NCI-H187 treated with DMSO at 0.1 percent for 48 hours (cell line): ENCODE results near the gene ARNT2.
"Not testable (repeated sequence)": the region's sequence is repeated elsewhere in the genome, so short reads cannot be mapped to it uniquely, and the experiment has no call there.

Experiments used
- DNase-seq: peaks from one replicate; lab custom pipeline; 2025; lab: John Stamatoyannopoulos, UW

ARNT2 gene

DNA sequence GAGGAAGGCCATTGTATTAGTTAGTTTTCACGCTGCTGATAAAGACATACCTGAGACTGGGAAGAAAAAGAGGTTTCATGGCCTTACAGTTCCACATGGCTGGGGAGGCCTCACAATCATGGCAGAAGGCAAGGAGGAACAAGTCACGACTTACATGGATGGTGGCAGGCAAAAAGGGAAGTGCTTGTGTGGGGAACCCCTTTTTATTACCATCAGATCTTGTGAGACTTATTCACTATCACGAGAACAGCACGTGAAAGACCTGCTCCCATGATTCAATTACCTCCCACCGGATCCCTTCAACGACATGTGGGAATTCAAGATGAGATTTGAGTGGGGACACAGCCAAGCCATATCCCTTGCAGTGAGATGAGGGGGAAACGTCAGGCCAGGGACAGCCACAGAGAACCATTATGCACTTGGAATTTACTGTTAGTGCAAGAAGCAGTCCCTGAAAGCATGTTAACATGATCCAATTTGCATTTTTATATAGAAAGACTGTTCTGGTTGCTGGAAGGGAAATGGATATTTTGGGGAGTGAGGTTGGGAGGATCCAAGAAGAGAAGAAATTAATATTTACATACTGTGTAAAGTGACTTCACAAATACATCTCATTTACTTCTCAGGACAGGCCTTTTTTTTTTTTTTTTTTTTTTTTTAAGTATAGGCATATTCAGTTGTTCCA lies 87.1 kb downstream of the ARNT2 start:
- no peak for DNase-seq

DNA sequence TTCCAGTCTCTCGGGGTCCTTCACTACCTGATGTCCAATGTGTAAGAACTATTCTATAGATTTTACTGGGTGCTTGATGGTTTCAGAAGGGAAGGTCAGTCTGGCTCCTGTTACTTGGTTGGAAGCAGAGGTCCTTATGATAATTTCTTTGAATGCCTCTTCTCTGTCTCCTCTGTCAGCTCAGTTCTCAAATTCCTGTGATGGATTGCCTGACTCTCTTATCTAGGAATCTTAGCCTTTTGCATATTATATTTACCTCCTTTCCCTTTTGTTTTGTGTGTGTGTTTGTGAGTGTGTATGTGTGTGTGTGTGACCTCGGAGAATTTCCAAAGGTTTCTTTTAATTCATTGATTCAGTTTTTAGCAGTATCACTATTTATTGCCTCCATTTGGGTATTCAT lies 88.2 kb downstream of the ARNT2 start:
- no peak for DNase-seq

DNA sequence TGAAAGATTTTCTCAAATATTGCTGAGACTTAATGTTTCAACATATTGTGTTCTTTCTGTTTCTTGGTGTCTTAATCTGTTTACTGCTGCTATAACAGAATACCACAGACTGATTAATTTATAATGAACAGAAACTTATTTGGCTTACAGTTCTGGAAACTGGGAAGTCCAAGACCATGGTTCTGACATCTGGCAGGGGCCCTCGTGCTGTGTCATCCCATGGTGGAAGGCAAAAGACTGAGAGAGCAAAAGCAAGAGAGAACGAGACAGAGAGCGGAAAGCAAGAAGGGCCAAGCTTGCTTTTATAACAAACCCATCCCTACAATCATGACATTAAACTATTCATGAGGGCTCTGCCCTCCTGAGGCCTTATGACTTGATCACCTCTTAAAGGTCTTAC lies 88.7 kb downstream of the ARNT2 start:
- DNase-seq: no peak

DNA sequence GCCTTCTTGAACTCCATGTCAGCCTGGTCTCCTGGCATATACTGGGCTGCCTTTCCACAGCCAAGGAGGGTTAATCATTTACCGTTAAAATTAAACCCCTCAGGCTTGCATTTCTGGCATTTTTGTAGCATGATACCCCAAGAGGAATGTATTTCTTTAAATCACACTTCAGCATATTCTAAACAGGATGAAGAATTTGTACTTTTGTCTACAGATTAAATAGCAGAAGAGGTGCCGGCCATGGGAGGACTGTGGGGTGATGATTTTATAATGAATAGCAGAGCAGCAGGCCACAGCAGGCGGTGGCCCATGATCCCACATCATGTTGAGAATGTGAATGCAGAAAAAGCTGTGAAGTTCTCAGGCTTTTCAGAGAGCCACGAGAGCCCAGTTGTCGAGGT lies 90.2 kb downstream of the ARNT2 start:
- no peak for DNase-seq

DNA sequence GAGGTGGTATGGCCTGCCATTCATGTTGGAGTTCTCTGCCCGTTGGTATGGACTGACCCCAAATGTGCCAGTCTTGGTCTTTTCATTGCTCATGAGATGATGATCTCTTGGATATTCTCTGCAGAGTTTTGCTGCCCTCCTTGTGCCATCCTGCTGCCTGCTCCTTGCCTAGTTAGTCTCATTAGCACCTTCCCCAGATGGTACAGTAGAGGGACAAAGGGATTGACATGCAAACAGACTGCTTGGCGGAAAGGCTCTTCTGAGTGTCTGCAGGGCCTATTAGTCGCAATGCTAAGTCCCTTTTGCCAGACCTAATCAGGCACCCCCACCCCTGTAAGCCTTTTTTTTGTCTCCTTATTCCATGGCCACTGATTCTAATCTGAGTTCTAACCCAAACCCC lies 90.6 kb downstream of the ARNT2 start:
- no peak for DNase-seq

DNA sequence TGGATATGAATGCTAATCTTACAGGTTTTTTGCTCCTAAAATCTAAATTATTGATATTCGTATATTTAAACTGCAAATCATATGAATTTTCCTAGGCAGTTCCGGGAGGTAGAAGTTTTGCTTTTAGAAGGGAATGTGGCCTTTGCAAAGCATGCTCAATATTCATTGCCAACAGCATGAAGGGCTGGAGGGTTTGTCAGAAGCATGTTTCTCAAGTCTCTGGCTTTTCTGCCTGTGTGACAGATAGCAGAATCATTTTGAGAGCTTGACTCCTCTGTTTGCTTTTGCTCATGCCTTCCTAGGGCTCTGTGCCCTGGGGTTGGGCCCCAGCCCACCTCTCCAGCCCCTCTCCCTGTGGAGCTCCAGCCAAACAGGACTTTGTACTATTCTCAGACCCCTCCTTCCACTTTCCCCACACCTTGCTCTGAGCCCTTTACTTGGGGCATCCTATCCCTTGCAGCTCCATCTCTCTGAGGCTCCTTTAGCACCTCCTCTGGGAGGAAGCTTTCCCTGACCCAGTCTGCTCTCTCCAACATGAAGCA lies 91.3 kb downstream of the ARNT2 start:
- no peak for DNase-seq

DNA sequence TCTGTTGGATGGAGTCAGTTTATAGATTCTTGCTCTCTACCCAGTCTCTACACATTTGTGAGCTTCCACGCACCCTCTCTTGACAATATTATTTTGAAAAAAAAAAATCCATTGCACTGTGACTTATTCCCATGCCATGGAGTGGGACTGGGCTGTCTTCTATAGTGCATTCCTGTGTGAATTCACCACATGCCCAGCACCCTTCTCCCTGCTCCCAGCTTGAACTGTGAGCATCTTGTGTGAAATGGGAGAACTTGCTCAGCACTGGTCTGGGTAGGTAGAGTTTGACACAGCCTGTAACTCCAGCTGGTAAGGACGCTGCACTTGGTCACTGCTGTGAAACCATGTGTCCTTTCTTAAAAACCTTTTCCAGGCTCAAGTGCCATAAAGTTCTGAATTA lies 91.9 kb downstream of the ARNT2 start:
- DNase-seq: no peak

DNA sequence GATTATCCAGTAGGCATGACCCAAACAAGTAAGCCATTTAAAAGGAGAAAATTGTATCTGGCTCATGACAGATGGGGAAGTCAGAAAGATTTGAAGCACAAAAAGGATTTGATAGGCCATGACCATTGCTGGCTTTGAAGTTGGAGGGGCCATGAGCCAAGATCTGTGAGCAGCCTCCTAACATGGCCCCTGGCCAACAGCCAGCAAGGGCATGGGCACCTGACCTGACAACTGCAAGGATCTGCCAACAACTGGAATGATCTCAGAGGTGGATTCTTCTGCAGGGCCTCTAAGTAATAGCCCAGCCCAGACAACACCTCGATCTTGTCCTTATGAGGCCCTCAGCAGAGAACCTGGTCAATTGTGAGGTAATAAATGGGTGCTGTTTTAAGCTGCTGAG lies 93.0 kb downstream of the ARNT2 start:
- DNase-seq: no peak

DNA sequence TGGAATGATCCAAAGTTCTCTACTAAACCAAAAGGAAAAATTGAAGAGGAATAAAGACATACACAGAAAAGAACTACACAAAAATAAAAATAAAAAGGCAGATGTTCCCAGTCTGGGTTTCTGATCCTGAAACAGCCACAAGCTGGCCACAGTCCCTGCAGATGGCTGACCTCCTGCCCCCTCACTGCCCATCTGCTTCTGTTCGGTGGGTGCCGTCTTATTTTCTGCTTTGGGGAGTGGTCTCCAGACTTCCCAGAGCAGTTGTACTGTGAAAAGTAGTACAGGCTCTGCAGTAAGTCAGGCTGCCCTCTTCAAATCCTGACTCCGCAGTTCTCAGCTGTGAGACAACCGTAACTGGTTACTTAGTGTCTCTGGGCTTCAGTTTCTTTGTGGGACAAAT lies 94.5 kb downstream of the ARNT2 start:
- no peak for DNase-seq

DNA sequence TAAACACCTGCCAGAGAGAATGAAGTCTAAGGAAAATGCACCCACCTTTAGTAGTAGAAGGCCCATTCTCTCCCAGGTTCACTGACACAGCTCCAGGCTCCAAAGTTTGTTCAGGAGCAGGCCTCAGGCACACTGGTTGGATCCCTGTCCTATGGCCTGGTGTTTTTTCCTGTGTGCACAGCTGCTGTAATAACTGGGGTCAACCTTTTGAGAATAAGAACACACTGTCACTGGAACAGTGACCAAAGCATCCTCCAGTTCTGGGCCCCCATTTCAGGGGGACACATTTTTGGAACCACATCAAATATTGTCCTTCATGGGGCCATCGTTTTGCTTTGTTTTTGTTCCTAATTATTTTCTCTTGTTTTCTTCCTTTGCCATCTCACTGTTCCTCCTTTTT lies 95.8 kb downstream of the ARNT2 start:
- DNase-seq: no peak

DNA sequence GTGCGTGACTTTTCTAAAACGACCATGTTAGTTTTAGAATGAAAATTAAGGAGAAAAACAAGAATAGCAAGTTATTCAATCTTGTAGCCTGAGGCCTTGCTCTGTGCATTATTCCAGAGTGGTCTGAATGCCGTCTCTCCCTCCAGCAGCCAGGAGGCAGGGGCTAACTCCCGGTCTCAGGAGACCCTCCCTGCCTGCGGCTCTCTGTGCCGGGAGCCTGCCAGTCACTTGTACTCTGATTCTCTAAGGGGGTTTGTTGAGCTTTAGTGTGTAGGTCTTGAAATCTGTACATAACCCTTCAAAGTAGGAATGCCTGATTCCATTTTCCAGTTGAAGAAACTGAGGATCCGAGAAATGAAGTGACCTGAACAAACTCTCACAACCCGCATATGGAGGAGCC lies 97.3 kb downstream of the ARNT2 start:
- DNase-seq: no peak

DNA sequence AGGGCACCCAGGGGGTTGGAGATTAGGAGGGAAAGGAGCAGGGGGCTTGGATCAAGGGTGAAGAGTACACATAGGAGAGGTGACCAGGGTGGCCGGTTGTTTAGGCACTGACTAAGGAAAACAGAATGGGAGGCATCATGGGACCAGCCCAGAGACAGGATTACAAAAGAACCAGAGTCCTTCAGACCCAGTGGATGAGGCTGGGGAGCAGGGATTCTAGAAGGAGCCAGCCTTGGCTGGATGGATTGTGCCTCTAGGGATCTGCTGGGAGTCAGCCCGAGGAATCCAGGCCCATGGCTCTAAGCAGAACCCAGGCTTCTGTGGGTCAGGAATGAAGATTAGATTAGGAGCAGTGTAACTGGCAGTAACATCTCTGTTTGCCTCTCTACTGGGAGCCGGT lies 98.6 kb downstream of the ARNT2 start:
- DNase-seq: no peak

DNA sequence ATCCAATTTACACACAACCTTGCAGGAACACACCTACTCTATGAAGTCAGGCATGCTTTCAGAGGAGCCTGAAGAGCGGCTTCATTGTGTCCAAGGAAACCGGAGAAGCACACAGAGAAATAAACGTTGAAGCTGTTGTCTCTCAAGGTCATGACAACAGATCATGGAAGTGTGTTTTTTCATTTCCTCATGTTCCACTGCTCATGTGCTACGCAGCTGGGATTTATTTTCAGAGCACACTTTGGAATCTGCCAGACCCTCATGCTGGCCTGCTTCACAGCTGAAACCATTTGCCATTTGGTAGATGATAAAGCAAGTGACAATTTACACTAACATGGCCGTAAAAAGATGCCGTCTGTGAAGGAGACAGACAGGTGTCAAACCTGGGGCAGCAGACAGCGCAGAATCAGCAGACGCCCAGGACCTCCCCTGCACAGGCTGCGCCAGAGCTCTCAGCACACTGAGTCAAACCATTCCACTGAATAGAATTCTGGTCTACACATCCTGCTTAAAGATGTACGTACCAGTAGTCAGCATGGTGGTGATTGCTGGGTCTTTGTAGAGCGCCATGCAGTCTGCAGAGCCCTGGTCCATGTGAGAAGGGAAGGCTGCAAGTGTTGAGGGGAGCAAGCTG lies 99.3 kb downstream of the ARNT2 start:
- DNase-seq: no peak

DNA sequence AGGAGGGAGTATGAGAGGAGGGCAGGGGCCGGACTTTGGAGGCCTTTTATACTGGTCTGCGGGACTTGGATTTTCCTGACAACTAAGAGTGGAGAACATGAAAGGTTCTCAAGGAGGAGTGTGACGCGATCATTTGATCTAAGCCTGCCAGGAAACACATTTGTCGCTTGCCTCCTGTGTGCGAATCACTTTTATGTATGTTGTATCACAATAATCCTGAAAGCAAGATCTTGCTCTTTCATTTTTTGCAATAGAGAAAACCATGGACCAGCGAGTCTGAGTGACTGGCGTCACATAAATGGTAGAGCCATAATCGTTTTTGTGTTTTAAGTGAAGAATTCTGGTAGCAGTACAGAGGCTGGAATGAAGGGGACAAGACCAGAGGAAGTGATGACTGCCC lies 100.7 kb downstream of the ARNT2 start:
- DNase-seq: no peak

DNA sequence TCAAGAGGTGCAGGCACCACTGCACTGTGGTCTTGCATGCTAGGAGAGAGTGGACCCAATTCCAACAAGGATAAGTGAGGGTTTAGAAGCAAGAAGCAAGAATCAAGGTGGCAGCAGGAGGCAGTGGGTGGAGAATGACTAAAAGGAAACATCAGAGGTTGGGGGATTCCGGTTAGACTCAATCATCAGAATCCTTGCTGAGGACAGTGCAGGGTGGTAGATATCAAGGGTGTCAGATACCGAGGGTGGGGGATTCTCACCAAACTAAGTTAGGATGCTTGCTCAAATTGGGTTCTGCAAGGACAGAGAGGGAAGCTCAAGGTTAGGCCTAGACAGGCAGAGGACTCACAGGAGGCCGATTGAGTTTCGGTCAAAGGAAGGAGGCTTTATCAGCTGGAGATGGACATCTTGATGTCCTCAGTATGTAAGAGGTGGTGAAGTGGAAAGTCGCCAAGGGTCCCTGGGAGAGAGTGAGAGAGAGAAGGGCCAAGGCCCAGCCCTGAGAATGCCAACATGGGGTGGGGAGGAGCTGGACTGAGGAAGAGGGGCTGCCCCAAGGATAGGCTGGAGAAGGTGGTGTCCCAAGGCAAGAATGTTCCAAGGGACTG lies 102.2 kb downstream of the ARNT2 start:
- DNase-seq: no peak

DNA sequence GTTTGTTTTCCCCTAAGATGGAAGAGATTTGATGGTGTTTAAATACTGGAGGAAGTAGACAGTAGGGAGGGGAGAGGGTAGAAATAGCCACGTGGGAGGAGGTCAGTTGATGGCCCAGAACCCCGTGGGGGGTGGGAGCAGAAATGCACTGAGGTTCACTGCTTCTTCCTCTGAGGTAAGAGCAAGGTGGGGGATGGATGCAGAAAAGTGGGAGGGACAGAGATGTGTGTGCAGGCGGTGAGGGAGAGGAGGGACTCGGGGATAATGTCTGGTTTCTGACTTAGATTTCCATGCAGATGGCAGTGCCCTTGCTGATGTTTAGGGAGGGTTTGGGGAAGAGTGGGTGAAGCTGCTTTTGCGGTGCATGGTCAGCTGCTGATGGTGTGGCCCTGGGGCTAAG lies 102.9 kb downstream of the ARNT2 start:
- DNase-seq: no peak

DNA sequence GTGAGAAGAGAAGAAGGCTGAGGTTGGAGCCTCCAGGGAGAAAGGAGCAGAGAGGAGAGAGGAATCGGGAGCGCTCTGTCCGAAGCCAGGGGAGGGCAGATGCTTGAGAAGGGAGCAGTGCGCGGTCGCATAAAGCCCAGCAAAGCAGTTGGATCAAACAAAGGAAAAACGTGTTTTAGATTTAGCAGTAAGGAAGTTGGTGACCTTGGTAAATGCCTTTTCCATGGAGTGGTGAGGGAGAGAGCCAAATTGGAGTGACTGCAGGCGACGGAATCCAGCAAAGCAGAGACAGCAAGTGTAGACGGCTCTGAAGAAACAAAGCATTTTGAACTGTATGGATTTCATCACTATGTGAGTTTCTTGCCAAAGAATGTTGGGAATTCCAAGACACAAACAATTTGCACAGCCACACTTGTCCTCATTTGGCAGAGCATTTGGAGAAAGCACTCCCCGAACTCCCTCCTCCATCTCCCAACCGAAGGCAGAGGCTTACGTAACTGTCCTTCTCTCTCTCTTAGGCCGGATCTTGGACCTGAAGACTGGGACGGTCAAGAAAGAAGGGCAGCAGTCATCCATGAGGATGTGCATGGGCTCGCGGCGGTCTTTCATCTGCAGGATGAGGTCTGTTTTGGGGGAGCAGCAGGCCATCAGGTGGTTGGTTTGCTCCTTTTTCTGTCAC lies 103.6 kb downstream of the ARNT2 start:
- no peak for DNase-seq

DNA sequence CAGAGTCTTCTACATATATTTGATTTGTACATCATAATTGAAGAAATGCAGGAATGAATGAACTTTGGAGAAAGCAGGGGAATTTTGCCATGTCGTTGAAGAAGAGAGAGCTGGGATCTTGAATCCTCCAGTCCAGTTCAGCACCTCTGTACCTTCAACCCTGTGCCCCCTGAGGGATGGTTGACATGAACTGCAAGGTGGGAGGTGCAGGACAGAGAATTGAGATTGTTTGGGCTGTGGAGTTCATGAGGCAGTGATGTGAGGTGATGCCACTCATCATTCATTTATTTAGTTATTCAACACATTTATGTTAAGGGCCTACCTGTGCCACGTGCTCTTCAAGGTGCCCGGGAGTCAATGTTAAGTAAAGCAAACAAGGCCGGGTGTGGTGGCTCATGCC lies 104.6 kb downstream of the ARNT2 start:
- DNase-seq: no peak

DNA sequence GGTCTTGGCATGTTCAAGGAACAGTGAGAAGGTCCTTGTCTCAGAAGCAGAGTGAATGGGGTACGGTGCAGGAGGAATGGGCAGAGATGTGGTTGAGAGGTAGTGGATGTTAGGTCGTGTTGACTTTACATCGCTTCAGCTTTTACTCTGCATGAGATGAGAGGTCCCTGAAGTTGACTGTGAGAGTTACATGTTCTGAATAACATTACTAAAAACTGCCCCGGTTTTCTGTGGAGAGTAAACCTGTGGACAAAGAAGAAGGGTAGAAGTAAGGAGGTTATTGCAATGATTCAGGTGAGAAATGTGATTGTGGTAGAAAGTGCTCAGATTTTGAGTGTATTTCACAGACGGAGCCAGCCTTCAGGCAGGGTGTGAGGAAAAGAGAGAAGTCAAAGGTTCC lies 105.6 kb downstream of the ARNT2 start:
- DNase-seq: no peak

DNA sequence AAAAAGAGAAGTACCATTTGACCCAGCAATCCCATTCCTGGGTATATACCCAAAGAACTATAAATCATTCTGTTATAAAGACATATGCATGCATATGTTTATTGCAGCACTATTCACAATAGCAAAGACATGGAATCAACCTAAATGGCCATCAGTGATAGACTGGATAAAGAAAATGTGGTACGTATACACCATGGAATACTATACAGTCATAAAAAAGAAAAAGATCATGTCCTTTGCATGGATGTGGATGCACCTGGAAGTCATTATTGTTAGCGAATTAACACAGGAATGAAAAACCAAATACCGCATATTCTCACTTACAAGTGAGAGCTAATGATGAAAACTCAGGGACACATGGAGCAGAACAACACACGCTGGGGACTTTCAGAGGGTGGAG lies 106.8 kb downstream of the ARNT2 start:
- DNase-seq: not testable (repeated sequence)

DNA sequence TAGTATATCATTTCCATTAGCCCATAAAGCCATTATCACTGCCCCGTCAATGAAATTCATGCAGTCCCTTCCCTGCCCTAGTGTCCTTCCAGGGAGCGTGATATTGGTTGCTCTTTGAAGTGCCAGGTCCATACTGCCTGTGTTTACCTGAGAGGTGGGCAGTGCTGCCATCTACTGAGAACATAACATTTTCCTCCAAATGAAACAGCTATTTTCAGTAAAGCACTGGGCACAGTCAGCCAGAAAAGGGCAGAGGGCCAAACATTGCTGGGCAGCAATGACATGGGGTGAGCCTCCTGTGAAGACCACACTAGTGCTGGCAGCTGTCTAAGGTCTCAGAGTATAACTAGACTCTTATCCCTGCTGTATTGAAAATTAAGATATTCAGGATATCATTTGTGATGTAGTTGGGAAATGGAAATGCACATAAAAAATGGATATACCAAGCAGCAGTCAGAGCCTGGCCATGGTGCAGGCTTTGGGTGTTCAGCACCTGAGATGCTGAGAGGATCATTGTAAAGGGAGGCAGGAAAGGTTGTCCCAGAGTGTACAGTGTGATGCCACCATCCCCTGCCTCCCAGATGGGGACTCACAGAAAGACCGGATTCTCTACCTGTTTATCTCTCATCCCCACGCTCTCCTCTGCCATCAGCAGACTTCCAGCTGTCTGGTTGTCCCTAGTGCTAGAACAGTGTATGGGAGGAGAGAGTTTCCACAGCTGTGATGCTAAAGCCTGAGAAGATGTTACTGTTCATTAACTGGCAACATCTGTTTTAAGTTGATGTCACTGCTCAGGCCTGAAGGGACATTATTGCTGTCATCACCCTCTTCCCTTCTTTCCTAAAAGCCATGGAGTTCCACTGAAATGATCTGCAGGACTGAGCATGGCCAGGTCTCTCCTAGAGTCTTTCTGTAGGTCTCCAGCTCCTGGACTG lies 108.8 kb downstream of the ARNT2 start:
- DNase-seq: no peak
